Esophagus muscularis mucosa (tissue), 4 donors: ENCODE data around the gene UMODL1.

ENCODE experiments used
- CTCF ChIP-seq, 3 experiments: fragments of 200-600 bp in 2 of 3; fragments of 450-650 bp in 1 of 3; sonication (generic) in 2 of 3; IDR thresholded peaks; one replicate each; pipeline ENCODE4 v1.5.1; 2017 to 2019; ENCODE audit warnings: antibody characterized with exemption in 3 of 3, mild to moderate bottlenecking in 2 of 3, moderate library complexity in 1 of 3
- EP300 ChIP-seq: sonication (generic); formaldehyde crosslinking; IDR thresholded peaks from one replicate; pipeline ENCODE4 v1.6.1; 2017; ENCODE audit warnings: antibody characterized with exemption
- POLR2A ChIP-seq: fragments of 450-650 bp; IDR thresholded peaks from one replicate; pipeline ENCODE4 v1.6.1; 2017; ENCODE audit warnings: antibody characterized with exemption, moderate library complexity, mild to moderate bottlenecking, low read depth
- POLR2AphosphoS5 ChIP-seq, 2 donors: sonication (generic); formaldehyde crosslinking; IDR thresholded peaks; one replicate each; pipeline ENCODE4 v1.6.1; 2017; ENCODE audit warnings: antibody characterized with exemption in 2 of 2

GRCh38 chr21:42143111-42143510 lies 72.0 kb downstream of the UMODL1 start:
- TF ChIP-seq CTCF (IDR thresholded peaks at IDR 0.05) (no peak), POLR2A (no peak), POLR2AphosphoS5 (IDR thresholded peaks at IDR 0.05) (no peak), EP300 (no peak)
